Measurements from ENCODE around the gene RHBDL3.

GRCh38 chr17:32226886-32227285 is 38.7 kb upstream of the RHBDL3 start:
- TF ChIP-seq CTCF (IDR thresholded peaks at IDR 0.05): no peak
- TF ChIP-seq EP300 (IDR thresholded peaks at IDR 0.05): no peak
- no peak for TF ChIP-seq POLR2A (IDR thresholded peaks at IDR 0.05)

Measured in ovary (tissue), 3 donors.